ENCODE data around the gene MICAL2.

MICAL2 gene

DNA sequence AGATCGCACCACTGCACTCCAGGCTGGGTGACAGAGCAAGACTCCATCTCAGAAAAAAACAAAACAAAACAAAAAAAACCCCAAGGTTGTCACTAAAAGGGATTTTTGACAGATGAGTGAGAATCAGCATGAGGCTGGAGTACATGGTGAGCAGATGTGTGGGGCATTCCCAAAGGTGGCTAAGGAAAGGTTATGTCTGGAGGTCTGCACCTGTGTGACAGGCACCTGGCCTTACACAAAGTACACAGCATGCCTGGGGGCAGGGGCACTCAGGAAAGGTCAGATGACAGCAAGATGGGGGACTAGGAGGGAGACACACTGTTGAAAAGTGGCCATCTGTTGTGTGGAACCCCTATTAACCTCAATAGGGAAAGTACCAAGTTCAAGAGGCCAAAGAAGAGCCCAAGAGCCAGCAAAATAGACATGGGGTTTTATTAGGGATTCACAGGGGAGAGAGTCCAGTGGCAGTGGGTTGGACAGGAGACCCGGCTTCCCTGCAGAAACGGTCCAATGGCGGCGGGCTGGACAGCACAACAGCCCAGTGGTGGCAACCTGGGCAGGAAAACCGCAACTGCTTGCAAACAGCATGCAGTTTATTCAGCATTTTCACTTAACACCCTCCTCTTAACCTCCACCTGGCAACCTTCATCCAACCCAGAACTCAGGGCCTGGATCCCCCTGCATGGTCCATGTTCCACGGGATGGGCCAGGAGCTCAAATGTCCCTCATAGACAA, 101.1 kb downstream of the MICAL2 start:
- H3K36me3 Mint-ChIP-seq (ENCODE audit: low read depth): peaks cover 65% of the 10 kb centered on the region
- no peak overlapping the region for H3K4me3 Mint-ChIP-seq
- no peak overlapping the region for H3K27ac Mint-ChIP-seq
- peaks cover 20% of the 10 kb centered on the region for H3K4me1 Mint-ChIP-seq (ENCODE audit: low read depth)
- no peak for DNase-seq (ENCODE audit: low spot score)
- no peaks in the 10 kb centered on the region for H3K9me3 Mint-ChIP-seq
- H3K27me3 Mint-ChIP-seq (ENCODE audit: low read depth): no peaks in the 10 kb centered on the region

DNA sequence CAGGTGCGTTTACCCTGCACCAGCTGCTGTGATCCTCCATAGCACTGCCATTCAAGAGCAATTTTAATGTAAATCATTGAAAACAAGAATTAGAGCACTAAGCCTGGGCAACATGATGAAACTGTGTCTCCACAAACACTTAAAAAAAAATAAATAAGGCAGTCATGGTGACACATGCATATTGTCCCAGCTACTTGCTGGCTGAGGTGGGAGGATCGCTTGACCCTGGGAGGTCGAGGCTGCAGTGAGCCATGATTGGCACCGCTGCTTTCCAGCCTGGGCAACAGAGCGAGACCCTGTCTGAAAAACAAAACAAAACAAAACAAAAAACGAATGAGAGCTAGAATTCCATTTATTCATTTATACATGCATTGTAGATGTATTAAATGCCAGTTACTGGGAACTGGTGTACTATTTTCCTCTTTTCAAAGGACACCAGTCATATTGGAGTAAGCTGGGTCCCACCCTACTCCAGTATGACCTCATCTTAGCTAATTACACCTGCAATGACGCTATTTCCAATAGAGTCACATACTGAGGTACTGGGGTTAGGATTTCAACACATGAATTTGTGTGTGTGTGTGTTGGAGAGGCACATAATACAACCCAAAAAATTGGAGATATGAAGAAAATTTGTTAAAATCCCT, 101.9 kb downstream of the MICAL2 start:
- H3K27me3 Mint-ChIP-seq (ENCODE audit: low read depth): no peaks in the 10 kb centered on the region
- H3K4me3 Mint-ChIP-seq: no peak overlapping the region
- H3K27ac Mint-ChIP-seq: no peak overlapping the region
- H3K4me1 Mint-ChIP-seq (ENCODE audit: low read depth): peaks cover 18% of the 10 kb centered on the region
- no peak for DNase-seq (ENCODE audit: low spot score)
- peaks cover 58% of the 10 kb centered on the region for H3K36me3 Mint-ChIP-seq (ENCODE audit: low read depth)
- no peaks in the 10 kb centered on the region for H3K9me3 Mint-ChIP-seq

DNA sequence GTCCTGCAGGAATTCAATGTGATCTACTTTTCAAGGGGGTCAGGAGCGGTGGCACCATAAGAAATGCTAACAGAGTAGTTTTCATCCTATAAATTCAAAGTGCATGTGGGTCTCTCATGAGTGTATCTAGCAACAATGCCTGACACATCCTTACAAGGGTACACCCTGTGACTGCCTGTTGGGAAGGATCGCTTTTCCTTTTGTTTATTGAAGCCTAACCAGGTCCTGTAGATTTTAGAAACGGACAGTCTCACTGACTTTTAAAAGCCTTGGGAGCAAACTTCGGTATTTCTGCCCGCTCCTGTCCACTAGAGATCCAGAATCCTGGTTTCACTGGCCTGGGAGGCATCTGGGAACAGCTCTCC, 102.4 kb downstream of the MICAL2 start:
- Mint-ChIP-seq H3K4me1 (ENCODE audit: low read depth) (peaks cover 17% of the 10 kb centered on the region), H3K27ac (no peak overlapping the region), H3K36me3 (ENCODE audit: low read depth) (peaks cover 59% of the 10 kb centered on the region), H3K27me3 (ENCODE audit: low read depth) (no peaks in the 10 kb centered on the region), H3K9me3 (no peaks in the 10 kb centered on the region), H3K4me3 (no peak overlapping the region)
- DNase-seq (ENCODE audit: low spot score): no peak

DNA sequence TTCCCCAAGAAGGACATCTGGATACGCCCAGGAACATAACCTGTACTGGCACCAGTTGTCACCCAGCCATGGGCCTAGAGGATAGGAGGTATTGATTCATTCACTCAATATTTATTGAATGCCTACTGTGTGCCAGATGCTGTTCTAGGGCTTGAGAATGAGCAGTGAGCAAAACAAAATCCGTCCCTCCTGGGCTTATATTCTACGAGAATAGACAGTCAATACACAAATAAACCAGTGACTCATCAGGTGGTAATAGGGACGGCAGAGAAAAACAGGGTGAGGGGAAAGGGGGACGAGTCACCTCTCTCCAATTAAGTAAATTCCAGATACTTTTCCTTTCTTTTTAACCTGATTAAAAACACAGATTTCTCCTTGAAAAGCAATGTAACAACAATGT, 103.5 kb downstream of the MICAL2 start:
- Mint-ChIP-seq H3K27me3 (ENCODE audit: low read depth) (no peaks in the 10 kb centered on the region), H3K36me3 (ENCODE audit: low read depth) (peaks cover 57% of the 10 kb centered on the region), H3K27ac (no peak overlapping the region), H3K9me3 (no peaks in the 10 kb centered on the region), H3K4me3 (no peak overlapping the region), H3K4me1 (ENCODE audit: low read depth) (peaks cover 18% of the 10 kb centered on the region)
- DNase-seq (ENCODE audit: low spot score): no peak

DNA sequence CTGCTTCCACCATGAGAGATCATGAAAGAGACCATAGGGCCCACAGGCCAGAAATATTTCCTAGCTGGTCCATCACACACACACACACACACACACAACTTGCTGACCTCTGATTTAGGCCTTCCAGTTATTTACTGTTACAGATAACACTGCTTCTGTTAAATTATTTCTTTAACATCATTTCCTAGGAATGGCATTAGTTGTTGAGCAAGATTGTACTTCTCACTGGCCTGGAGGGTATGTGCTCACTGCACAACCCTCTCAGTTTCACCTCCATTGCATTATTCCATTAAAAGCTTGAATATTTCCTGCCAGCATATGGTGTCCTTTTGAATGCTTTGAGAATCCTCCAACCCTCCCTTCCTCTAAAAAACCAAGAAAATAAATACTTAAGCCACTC, 104.4 kb downstream of the MICAL2 start:
- H3K27ac Mint-ChIP-seq: no peak overlapping the region
- no peaks in the 10 kb centered on the region for H3K27me3 Mint-ChIP-seq (ENCODE audit: low read depth)
- H3K36me3 Mint-ChIP-seq (ENCODE audit: low read depth): peaks cover 54% of the 10 kb centered on the region
- peaks cover 17% of the 10 kb centered on the region for H3K4me1 Mint-ChIP-seq (ENCODE audit: low read depth)
- no peak overlapping the region for H3K4me3 Mint-ChIP-seq
- H3K9me3 Mint-ChIP-seq: no peaks in the 10 kb centered on the region
- DNase-seq (ENCODE audit: low spot score): no peak

DNA sequence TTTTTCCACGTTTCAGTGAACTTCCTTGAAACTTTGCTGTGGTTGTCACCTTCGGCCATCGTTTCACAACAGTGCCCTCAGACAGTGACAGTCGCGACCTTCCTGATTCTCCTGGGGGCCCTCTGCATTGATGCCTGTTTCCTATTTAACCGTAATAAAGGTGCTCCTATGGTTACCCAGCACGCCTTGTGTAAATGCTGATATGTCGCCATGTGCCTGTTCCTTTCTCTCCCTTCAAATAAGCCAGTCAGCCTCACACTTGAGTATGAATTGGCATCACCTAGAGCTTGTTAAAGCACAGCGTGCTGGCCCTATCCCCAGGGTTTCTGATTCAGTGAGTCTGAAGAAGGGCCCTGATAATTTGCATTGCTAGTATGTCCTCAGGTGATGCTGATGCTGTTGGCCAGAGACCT, 104.8 kb downstream of the MICAL2 start:
- Mint-ChIP-seq H3K27ac (no peak overlapping the region), H3K36me3 (ENCODE audit: low read depth) (peaks cover 56% of the 10 kb centered on the region), H3K9me3 (no peaks in the 10 kb centered on the region), H3K4me3 (no peak overlapping the region), H3K4me1 (ENCODE audit: low read depth) (peaks cover 17% of the 10 kb centered on the region), H3K27me3 (ENCODE audit: low read depth) (no peaks in the 10 kb centered on the region)
- DNase-seq (ENCODE audit: low spot score): no peak

DNA sequence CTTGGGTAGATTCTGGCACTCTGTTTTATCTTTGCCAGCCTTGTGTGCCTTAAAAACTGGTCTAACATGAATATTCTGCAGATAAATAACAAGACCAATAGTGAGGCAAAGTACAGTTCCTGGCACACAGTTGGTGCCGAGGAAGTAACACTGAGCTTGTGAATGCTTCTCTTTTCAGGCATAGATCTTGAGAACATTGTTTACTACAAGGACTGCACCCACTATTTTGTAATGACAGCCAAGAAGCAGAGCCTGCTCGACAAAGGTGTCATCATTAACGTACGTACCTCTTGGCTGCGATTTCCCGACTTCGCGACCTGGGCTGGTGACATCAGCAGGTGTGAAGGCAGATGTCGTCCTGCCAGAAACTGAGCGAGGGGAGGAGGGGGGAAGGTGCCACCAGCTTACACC, 105.7 kb downstream of the MICAL2 start:
- Mint-ChIP-seq H3K4me1 (ENCODE audit: low read depth) (peaks cover 18% of the 10 kb centered on the region), H3K27ac (no peak overlapping the region), H3K36me3 (ENCODE audit: low read depth) (peaks cover 56% of the 10 kb centered on the region), H3K4me3 (no peak overlapping the region), H3K9me3 (no peaks in the 10 kb centered on the region), H3K27me3 (ENCODE audit: low read depth) (no peaks in the 10 kb centered on the region)
- no peak for DNase-seq (ENCODE audit: low spot score)

DNA sequence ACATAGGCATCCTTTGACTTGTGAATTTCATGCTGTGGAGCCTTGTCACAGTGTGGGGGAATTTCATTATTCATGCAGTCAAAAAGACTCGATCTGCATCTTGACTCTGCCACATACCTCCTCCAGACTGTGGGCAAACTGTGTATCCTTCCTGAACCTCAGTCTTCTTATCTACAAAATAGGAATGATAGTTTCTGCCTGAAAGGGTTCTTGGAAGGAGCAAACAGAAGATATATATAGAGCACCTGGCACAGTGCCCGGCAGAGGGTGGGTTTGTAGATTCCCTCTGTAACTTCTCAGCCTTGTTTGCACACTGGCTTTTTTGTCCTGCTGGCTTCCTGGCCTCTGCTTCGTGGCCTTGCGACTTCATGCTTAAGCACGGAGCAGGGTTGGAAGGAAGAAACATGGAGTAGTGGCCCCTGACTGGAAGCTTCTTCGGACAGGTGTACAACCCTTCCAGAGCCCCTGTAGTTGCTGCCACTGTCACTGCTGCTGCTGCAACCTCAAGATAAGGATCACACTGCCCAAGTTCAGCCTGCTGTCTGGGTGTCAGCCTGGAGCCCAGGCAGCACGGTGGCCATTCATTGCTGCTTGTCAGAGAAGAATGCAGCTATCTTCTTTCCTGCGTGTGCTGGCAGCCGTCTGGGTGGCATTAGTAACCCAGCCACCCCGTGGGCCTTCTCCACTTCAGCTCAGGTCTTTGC, 106.4 kb downstream of the MICAL2 start:
- Mint-ChIP-seq H3K9me3 (no peaks in the 10 kb centered on the region), H3K36me3 (ENCODE audit: low read depth) (peaks cover 58% of the 10 kb centered on the region), H3K4me3 (no peak overlapping the region), H3K4me1 (ENCODE audit: low read depth) (peaks cover 26% of the 10 kb centered on the region), H3K27me3 (ENCODE audit: low read depth) (no peaks in the 10 kb centered on the region), H3K27ac (no peak overlapping the region)
- DNase-seq (ENCODE audit: low spot score): no peak

DNA sequence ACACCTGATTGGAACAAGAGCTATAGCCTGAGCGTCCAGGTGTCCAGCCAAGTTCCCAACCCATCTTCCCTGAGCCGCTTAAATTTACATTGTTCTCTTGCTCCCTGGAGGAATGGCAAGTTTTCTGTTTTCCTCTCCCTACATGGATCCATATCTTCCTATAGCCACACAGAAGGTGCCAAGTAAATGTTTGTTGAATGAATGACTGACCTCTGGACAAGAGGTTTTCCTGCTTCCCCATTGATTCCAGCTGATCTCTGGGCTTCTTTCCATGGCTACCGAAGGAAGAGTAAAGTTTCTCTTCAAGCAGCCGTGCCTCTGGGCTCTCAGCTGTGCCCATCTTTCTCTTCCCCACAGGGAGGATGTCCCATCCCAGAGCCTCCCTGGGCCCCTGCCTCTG, 107.5 kb downstream of the MICAL2 start:
- DNase-seq (ENCODE audit: low spot score): no peak
- no peaks in the 10 kb centered on the region for H3K27me3 Mint-ChIP-seq (ENCODE audit: low read depth)
- no peak overlapping the region for H3K4me3 Mint-ChIP-seq
- H3K36me3 Mint-ChIP-seq (ENCODE audit: low read depth): peaks cover 59% of the 10 kb centered on the region
- H3K4me1 Mint-ChIP-seq (ENCODE audit: low read depth): peaks cover 31% of the 10 kb centered on the region
- H3K27ac Mint-ChIP-seq: peak overlapping the region; percentile 6
- no peaks in the 10 kb centered on the region for H3K9me3 Mint-ChIP-seq

DNA sequence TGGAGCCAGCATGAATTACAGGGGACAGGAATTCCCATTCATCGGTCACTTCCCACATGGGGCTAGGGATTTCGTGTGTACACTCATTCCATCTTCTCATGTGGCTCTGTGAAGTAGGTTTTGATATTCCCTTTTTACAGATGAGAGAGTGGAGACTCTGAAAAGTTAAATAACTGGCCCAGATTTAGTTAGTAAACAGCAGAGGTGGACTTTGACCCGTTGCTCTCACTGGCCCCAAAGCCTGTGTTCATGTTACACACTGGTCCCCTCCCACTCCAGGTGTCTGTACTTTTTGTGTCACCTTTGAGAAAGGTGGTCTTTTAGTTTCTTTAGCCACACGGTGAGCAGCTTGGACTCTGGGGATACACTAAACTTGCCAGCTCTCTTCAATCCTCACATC, 108.5 kb downstream of the MICAL2 start:
- peaks cover 61% of the 10 kb centered on the region for H3K36me3 Mint-ChIP-seq (ENCODE audit: low read depth)
- DNase-seq (ENCODE audit: low spot score): no peak
- no peaks in the 10 kb centered on the region for H3K9me3 Mint-ChIP-seq
- peaks cover 41% of the 10 kb centered on the region for H3K4me1 Mint-ChIP-seq (ENCODE audit: low read depth)
- H3K4me3 Mint-ChIP-seq: no peak overlapping the region
- H3K27me3 Mint-ChIP-seq (ENCODE audit: low read depth): no peaks in the 10 kb centered on the region
- no peak overlapping the region for H3K27ac Mint-ChIP-seq

DNA sequence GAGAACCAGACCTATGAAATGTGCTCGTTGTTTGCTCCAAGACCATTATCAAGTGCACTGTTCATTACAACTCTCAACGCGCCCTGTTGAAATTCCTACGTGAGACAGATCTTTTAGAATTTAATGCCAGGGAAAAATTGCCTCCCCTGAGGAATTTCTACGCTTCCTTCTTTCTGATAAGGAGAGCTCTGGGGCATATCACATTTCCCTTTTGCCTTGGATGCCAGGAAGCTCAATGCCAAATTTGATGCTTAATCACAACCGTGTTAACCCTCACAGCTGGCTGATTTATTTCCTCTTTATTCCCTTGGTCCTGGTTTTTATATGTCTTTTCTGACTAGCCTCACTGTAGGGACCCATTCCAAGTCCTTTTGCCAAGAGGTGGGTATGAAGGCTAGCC, 109.4 kb downstream of the MICAL2 start:
- H3K36me3 Mint-ChIP-seq (ENCODE audit: low read depth): peaks cover 64% of the 10 kb centered on the region
- H3K4me1 Mint-ChIP-seq (ENCODE audit: low read depth): peaks cover 49% of the 10 kb centered on the region
- no peaks in the 10 kb centered on the region for H3K9me3 Mint-ChIP-seq
- no peak overlapping the region for H3K4me3 Mint-ChIP-seq
- peak overlapping the region; percentile 2 for H3K27ac Mint-ChIP-seq
- no peak for DNase-seq (ENCODE audit: low spot score)
- no peaks in the 10 kb centered on the region for H3K27me3 Mint-ChIP-seq (ENCODE audit: low read depth)

DNA sequence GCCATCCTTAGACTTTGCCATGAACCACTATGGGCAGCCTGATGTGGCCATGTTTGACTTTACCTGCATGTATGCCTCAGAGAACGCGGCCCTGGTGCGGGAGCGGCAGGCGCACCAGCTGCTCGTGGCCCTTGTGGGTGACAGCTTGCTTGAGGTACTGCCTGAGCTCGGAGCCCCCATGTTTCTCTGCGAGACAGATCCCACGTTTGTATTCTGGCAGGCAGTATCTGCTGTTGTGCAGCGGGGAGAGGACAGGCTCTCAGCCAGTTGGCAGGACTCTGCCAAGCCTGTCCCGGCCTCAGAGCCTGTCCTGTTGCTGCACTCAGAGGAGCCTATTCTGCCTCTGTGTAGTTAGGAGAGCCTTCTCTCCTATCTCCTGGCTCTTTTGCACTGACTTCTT, 109.9 kb downstream of the MICAL2 start:
- no peak overlapping the region for H3K27ac Mint-ChIP-seq
- H3K27me3 Mint-ChIP-seq (ENCODE audit: low read depth): no peaks in the 10 kb centered on the region
- H3K4me1 Mint-ChIP-seq (ENCODE audit: low read depth): peaks cover 53% of the 10 kb centered on the region
- peaks cover 63% of the 10 kb centered on the region for H3K36me3 Mint-ChIP-seq (ENCODE audit: low read depth)
- H3K9me3 Mint-ChIP-seq: no peaks in the 10 kb centered on the region
- no peak overlapping the region for H3K4me3 Mint-ChIP-seq
- no peak for DNase-seq (ENCODE audit: low spot score)

DNA sequence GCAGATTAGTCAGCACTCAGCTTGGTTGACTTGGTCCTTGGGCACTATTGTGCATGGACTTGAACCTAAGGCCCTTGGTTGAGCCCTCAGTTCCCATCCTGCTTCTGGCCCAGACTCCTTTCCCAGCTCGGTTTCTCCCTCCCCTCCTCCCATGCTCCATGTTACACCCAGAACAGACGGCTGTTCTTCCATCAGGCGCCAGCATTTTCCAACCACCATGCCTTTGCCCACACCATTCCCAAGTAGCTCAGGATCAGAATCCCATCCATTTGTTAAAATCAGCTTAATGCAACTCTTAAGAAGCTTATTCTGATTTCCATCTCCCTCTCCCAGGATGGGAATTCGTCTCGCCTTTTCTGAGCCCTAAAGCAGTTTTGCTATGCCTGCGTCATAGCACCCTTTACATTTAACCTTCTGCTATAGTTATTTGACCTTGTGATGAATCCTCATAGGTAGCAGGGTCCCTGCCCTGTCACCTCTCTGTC, 110.7 kb downstream of the MICAL2 start:
- H3K4me1 Mint-ChIP-seq (ENCODE audit: low read depth): peaks cover 53% of the 10 kb centered on the region
- DNase-seq (ENCODE audit: low spot score): no peak
- H3K9me3 Mint-ChIP-seq: no peaks in the 10 kb centered on the region
- H3K27me3 Mint-ChIP-seq (ENCODE audit: low read depth): no peaks in the 10 kb centered on the region
- peaks cover 61% of the 10 kb centered on the region for H3K36me3 Mint-ChIP-seq (ENCODE audit: low read depth)
- H3K4me3 Mint-ChIP-seq: no peak overlapping the region
- peak overlapping the region; percentile 70 for H3K27ac Mint-ChIP-seq

DNA sequence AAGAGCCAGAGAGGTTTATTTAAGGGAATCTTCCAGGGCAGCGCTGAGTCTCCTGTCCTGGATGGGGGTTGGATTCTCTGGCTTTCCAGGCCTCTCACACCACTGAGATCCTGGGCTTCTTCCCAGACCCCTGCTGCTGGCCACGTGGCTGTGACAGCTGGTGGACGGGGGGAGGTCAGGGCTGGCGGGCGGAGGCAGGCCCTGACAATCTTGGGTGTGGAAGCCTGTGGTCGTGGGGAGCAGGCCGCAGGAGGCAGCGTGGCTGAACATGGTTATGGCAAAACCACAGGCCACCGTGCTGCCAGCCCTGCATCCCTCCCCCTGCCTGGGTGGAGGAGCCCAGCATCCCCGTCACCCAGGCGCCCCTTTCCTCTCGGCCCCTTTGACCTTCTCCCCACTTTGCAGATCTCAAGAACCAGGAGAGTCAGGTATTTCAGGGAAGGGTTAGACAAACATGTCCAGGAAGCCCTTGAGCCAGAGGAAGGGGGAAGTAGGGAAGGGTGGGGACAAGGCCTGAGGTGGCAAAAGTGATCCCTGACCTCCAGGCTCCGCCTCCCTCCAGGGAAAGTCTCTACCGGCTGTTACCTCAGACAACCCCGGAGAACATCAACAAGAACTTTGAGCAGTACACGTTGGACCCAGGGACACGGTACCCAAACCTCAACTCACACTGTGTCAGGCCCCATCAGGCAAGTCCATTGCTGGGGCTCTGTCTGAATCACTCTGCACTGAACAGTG, 111.8 kb downstream of the MICAL2 start:
- H3K36me3 Mint-ChIP-seq (ENCODE audit: low read depth): peaks cover 66% of the 10 kb centered on the region
- H3K27me3 Mint-ChIP-seq (ENCODE audit: low read depth): no peaks in the 10 kb centered on the region
- H3K4me3 Mint-ChIP-seq: peak overlapping the region; percentile 68
- H3K27ac Mint-ChIP-seq: peak overlapping the region; percentile 70
- H3K9me3 Mint-ChIP-seq: no peaks in the 10 kb centered on the region
- H3K4me1 Mint-ChIP-seq (ENCODE audit: low read depth): peaks cover 45% of the 10 kb centered on the region
- DNase-seq (ENCODE audit: low spot score): no peak
